Measurements from ENCODE around the gene MYO1H.
"Not testable (repeated sequence)": the region's sequence is repeated elsewhere in the genome, so short reads cannot be mapped to it uniquely, and the experiment has no call there.

The MYO1H gene

GRCh38 chr12:109451400-109451799 is 103.7 kb downstream of the MYO1H start:
- no peak for DNase-seq

GRCh38 chr12:109452489-109452888 is 104.8 kb downstream of the MYO1H start:
- DNase-seq = no peak

GRCh38 chr12:109455706-109456105 is 108.0 kb downstream of the MYO1H start:
- no peak for DNase-seq

- no peak for DNase-seq
These were observed 110.4 kb downstream of the MYO1H start for GRCh38 chr12:109458086-109458485.

- DNase-seq = no peak
These were observed 111.1 kb downstream of the MYO1H start for GRCh38 chr12:109458771-109459208.

GRCh38 chr12:109459247-109459646 is 111.5 kb downstream of the MYO1H start:
- no peak for DNase-seq

GRCh38 chr12:109460538-109460937 is 112.8 kb downstream of the MYO1H start:
- DNase-seq = no peak

GRCh38 chr12:109461049-109461845 is 113.5 kb downstream of the MYO1H start:
- no peak for DNase-seq

GRCh38 chr12:109461846-109462756 is 114.4 kb downstream of the MYO1H start:
- DNase-seq = no peak

GRCh38 chr12:109462868-109463692 is 115.4 kb downstream of the MYO1H start:
- DNase-seq = no peak

GRCh38 chr12:109463756-109464155 is 116.1 kb downstream of the MYO1H start:
- DNase-seq = no peak

GRCh38 chr12:109464642-109465351 is 117.1 kb downstream of the MYO1H start:
- no peak for DNase-seq

- no peak for DNase-seq
These were observed 118.6 kb downstream of the MYO1H start for GRCh38 chr12:109466305-109466704.

GRCh38 chr12:109466821-109467220 is 119.1 kb downstream of the MYO1H start:
- DNase-seq = no peak

- no peak for DNase-seq
These were observed 120.4 kb downstream of the MYO1H start for GRCh38 chr12:109467978-109468676.

GRCh38 chr12:109469517-109469916 is 121.8 kb downstream of the MYO1H start:
- DNase-seq = no peak

GRCh38 chr12:109473006-109473405 is 125.3 kb downstream of the MYO1H start:
- no peak for DNase-seq

- DNase-seq = not testable (repeated sequence)
These were observed 126.0 kb downstream of the MYO1H start for GRCh38 chr12:109473526-109474270.

- DNase-seq = no peak
These were observed 127.4 kb downstream of the MYO1H start for GRCh38 chr12:109475121-109475520.

- DNase-seq = no peak
These were observed 128.5 kb downstream of the MYO1H start for GRCh38 chr12:109475993-109476806.

Measured in stimulated activated CD4-positive, alpha-beta T cell treated with anti-CD3 and anti-CD28 coated beads, Interleukin-4, amount 100 ng/mL, for 4 hours (primary cell).